Measurements from ENCODE around the gene GNB5. TPM values are rescaled to one million over a fixed set of nuclear protein-coding genes. Genes with fewer than 3 reads are reported as not detected.
A peak's percentile ranks its signal among the peaks of the same experiment; 100 is the strongest.

GNB5 gene
- total RNA-seq, 1 experiment from 2014 or later: 22.8 TPM

DNA sequence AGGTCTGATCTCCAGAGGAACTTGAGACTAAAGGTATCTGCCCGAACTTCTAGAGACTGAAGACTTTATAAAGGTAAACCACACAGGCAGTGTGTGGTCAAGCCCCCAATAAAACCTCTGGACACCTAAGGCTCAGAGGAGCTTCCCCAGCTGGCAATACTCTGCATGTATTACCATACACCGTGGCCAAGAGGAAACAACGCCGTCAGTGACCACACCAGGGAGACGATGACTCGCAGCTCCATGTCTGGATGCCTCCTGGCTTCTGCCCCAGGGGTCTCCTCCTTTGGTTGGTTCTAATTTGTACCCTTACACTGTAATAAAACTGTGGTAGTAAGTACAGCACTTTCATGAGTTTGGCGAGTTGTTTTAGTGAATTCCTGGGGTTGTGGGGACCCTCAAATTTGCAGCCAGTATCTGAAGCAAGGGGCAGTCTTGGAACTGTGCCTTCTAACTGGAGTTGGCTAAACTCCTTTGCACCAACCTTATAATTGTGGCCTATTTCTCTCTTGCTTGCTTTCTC lies 46.5 kb downstream of the GNB5 start:
- no peak overlapping the region for H3K4me3 ChIP-seq (ENCODE audit: low read depth, low read length, poor library complexity, severe bottlenecking)
- DNase-seq (ENCODE audit: low spot score): peak; percentile 29
- intact Hi-C loops (cut with micrococcal nuclease; ENCODE audit: unreplicated experiment): loop anchor here (5.0 to 10.0 kb wide), 2 partner anchors 62 to 360 kb away; no protein-coding TSS in a partner anchor
- no TSS peak for BruUV-seq (replicated peaks)
- POLR2A ChIA-PET (ENCODE audit: low non-redundant PET): no interaction called here
- peak overlapping the region; percentile 48 for H3K27ac ChIP-seq (ENCODE audit: low read depth, low read length, poor library complexity, severe bottlenecking)
- peaks cover 4% of the 10 kb centered on the region for H3K36me3 ChIP-seq (ENCODE audit: insufficient read depth, low read length, poor library complexity, severe bottlenecking)
- TF ChIP-seq, protein P1, sequence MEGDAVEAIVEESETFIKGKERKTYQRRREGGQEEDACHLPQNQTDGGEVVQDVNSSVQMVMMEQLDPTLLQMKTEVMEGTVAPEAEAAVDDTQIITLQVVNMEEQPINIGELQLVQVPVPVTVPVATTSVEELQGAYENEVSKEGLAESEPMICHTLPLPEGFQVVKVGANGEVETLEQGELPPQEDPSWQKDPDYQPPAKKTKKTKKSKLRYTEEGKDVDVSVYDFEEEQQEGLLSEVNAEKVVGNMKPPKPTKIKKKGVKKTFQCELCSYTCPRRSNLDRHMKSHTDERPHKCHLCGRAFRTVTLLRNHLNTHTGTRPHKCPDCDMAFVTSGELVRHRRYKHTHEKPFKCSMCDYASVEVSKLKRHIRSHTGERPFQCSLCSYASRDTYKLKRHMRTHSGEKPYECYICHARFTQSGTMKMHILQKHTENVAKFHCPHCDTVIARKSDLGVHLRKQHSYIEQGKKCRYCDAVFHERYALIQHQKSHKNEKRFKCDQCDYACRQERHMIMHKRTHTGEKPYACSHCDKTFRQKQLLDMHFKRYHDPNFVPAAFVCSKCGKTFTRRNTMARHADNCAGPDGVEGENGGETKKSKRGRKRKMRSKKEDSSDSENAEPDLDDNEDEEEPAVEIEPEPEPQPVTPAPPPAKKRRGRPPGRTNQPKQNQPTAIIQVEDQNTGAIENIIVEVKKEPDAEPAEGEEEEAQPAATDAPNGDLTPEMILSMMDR (conservative IDR thresholded peaks at IDR 0.05; ENCODE audit: low read depth, low read length): no peak
- no peak for TF ChIP-seq EZH2 (IDR thresholded peaks at IDR 0.05; ENCODE audit: borderline replicate concordance, low read depth, low read length, poor library complexity, severe bottlenecking)
- no peaks in the 10 kb centered on the region for H3K9me3 ChIP-seq (ENCODE audit: low read depth, low read length, poor library complexity, severe bottlenecking)
- H3K4me1 ChIP-seq (ENCODE audit: insufficient read depth, low read length, poor library complexity, severe bottlenecking): peaks cover 11% of the 10 kb centered on the region
- CTCF ChIA-PET: no interaction called here
- no peaks in the 10 kb centered on the region for H3K27me3 ChIP-seq (replicated peaks; ENCODE audit: insufficient read depth, low read depth, low read length, poor library complexity)

DNA sequence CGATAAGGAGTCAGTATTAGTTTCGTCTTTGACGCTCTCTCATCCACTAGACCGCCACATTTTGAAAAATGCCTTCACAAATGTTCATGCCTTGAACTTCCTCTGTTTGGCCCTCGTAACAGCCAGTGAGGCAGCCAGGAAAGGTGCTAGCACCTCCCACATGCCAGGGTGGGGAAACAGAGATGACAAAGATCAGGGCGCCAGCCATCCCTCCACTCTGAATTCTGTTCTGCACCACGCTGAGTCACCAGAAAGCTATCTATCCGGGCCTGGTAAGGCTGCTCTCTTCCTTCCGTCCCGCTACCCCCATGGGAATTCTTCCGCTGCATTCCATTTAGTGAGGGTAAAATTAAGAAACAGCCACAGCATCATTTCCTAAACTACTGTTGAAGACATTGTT lies 47.3 kb downstream of the GNB5 start:
- no TSS peak for BruUV-seq (replicated peaks)
- H3K9me3 ChIP-seq (ENCODE audit: low read depth, low read length, poor library complexity, severe bottlenecking): no peaks in the 10 kb centered on the region
- TF ChIP-seq EZH2 (IDR thresholded peaks at IDR 0.05; ENCODE audit: borderline replicate concordance, low read depth, low read length, poor library complexity, severe bottlenecking): no peak
- TF ChIP-seq, protein P1 (conservative IDR thresholded peaks at IDR 0.05; ENCODE audit: low read depth, low read length): no peak
- H3K4me3 ChIP-seq (ENCODE audit: low read depth, low read length, poor library complexity, severe bottlenecking): no peak overlapping the region
- peak overlapping the region; percentile 48 for H3K27ac ChIP-seq (ENCODE audit: low read depth, low read length, poor library complexity, severe bottlenecking)
- H3K4me1 ChIP-seq (ENCODE audit: insufficient read depth, low read length, poor library complexity, severe bottlenecking): peaks cover 11% of the 10 kb centered on the region
- H3K27me3 ChIP-seq (replicated peaks; ENCODE audit: insufficient read depth, low read depth, low read length, poor library complexity): no peaks in the 10 kb centered on the region
- H3K36me3 ChIP-seq (ENCODE audit: insufficient read depth, low read length, poor library complexity, severe bottlenecking): peaks cover 4% of the 10 kb centered on the region
- intact Hi-C loops (cut with micrococcal nuclease; ENCODE audit: unreplicated experiment): loop anchor here (5.0 to 10.0 kb wide), 2 partner anchors 62 to 359 kb away; no protein-coding TSS in a partner anchor
- DNase-seq (ENCODE audit: low spot score): peak; percentile 94
- ChIA-PET POLR2A (ENCODE audit: low non-redundant PET) (no interaction called here), CTCF (no interaction called here)

GRCh38 chr15:52140646-52141045 lies 50.5 kb downstream of the GNB5 start:
- intact Hi-C loops (cut with micrococcal nuclease; ENCODE audit: unreplicated experiment): loop anchor here (2.0 to 10.0 kb wide), 3 partner anchors 58 to 356 kb away; no protein-coding TSS in a partner anchor
- DNase-seq (ENCODE audit: low spot score): no peak
- no peak for TF ChIP-seq EZH2 (IDR thresholded peaks at IDR 0.05; ENCODE audit: borderline replicate concordance, low read depth, low read length, poor library complexity, severe bottlenecking)
- TF ChIP-seq, protein P1 (conservative IDR thresholded peaks at IDR 0.05; ENCODE audit: low read depth, low read length): no peak
- Histone ChIP-seq H3K9me3 (ENCODE audit: low read depth, low read length, poor library complexity, severe bottlenecking) (no peaks in the 10 kb centered on the region), H3K27me3 (replicated peaks; ENCODE audit: insufficient read depth, low read depth, low read length, poor library complexity) (no peaks in the 10 kb centered on the region), H3K36me3 (ENCODE audit: insufficient read depth, low read length, poor library complexity, severe bottlenecking) (no peaks in the 10 kb centered on the region), H3K4me3 (ENCODE audit: low read depth, low read length, poor library complexity, severe bottlenecking) (no peak overlapping the region), H3K27ac (ENCODE audit: low read depth, low read length, poor library complexity, severe bottlenecking) (peak overlapping the region; percentile 3), H3K4me1 (ENCODE audit: insufficient read depth, low read length, poor library complexity, severe bottlenecking) (peaks cover 11% of the 10 kb centered on the region)
- no TSS peak for BruUV-seq (replicated peaks)
- CTCF ChIA-PET: interaction anchor here (0.6 kb wide), 2 partner anchors 12 to 60 kb away, joined by 3 to 9 read pairs; no protein-coding TSS in a partner anchor
- POLR2A ChIA-PET (ENCODE audit: low non-redundant PET): no interaction called here

All from A673 (cell line).